Keratinocyte (primary cell): Measurements from ENCODE around the gene OPN1MW2. TPM values are rescaled to one million over a fixed set of nuclear protein-coding genes. Genes with fewer than 3 reads are reported as not detected.
"Not testable (repeated sequence)": the region's sequence is repeated elsewhere in the genome, so short reads cannot be mapped to it uniquely, and the experiment has no call there.

Experiments
- DNase-seq: peaks from one replicate; pipeline ENCODE4 v3.0.0-alpha.2; 2011; ENCODE audit warnings: low read depth, missing footprints, low spot score
- FAIRE-seq: peaks from 2 replicates; lab custom pipeline; 2011; peaks lifted over from hg19 to GRCh38; lab: Jason Lieb, UNC
- H2AFZ ChIP-seq: 2 replicates; pipeline ENCODE4 v1.6.0; 2012; ENCODE audit warnings: low read length, control low read depth, inconsistent platforms; ENCODE audit not compliant: control insufficient read depth
- H3K27ac ChIP-seq: 2 replicates; pipeline ENCODE4 v1.5.1; 2011; ENCODE audit warnings: low read length; ENCODE audit not compliant: control insufficient read depth, insufficient read depth
- H3K27me3 ChIP-seq: 3 replicates; pipeline ENCODE4 v1.6.0; 2011; ENCODE audit warnings: low read length; ENCODE audit not compliant: control insufficient read depth, insufficient read depth; ENCODE audit errors: extremely low read depth
- H3K36me3 ChIP-seq, 2 experiments: 2 replicates in 1 of 2; 3 replicates in 1 of 2; pipeline ENCODE4 v1.5.1; 2011; ENCODE audit warnings: low read length in 2 of 2, mild to moderate bottlenecking in 1 of 2; ENCODE audit not compliant: control insufficient read depth in 2 of 2, insufficient read depth in 2 of 2; ENCODE audit errors: extremely low read depth in 1 of 2
- H3K4me1 ChIP-seq: 3 replicates; pipeline ENCODE4 v1.5.1; 2011; ENCODE audit warnings: low read length; ENCODE audit not compliant: control insufficient read depth, insufficient read depth; ENCODE audit errors: extremely low read depth
- H3K4me2 ChIP-seq: 3 replicates; pipeline ENCODE4 v1.6.0; 2011; ENCODE audit warnings: low read depth, low read length; ENCODE audit not compliant: control insufficient read depth, insufficient read depth; ENCODE audit errors: extremely low read depth
- H3K4me3 ChIP-seq, 3 experiments: fragments of 200-600 bp in 1 of 3; sonication (generic) in 1 of 3; 2 replicates in 2 of 3; 3 replicates in 1 of 3; pipeline ENCODE4 v1.5.1; 2011 to 2016; ENCODE audit warnings: low read length in 3 of 3, mild to moderate bottlenecking in 3 of 3, control low read depth in 2 of 3, inconsistent platforms in 1 of 3, low read depth in 1 of 3, mixed read lengths in 1 of 3, mixed run types in 1 of 3, moderate library complexity in 1 of 3; ENCODE audit not compliant: control insufficient read depth in 2 of 3, insufficient read depth in 2 of 3; ENCODE audit errors: extremely low read depth in 1 of 3
- H3K79me2 ChIP-seq: 2 replicates; pipeline ENCODE4 v1.6.0; 2012; ENCODE audit warnings: low read length; ENCODE audit not compliant: control insufficient read depth, insufficient read depth
- H3K9ac ChIP-seq: 3 replicates; pipeline ENCODE4 v1.6.0; 2011; ENCODE audit warnings: low read length; ENCODE audit not compliant: control insufficient read depth, insufficient read depth; ENCODE audit errors: extremely low read depth
- H3K9me1 ChIP-seq: 3 replicates; pipeline ENCODE4 v1.6.0; 2011; ENCODE audit warnings: low read length; ENCODE audit not compliant: control insufficient read depth, insufficient read depth; ENCODE audit errors: extremely low read depth
- H3K9me3 ChIP-seq: 2 replicates; pipeline ENCODE4 v1.5.1; 2012; ENCODE audit warnings: low read depth, low read length; ENCODE audit not compliant: control insufficient read depth
- H4K20me1 ChIP-seq: 3 replicates; pipeline ENCODE4 v1.6.0; 2011; ENCODE audit warnings: low read length; ENCODE audit not compliant: control insufficient read depth, insufficient read depth; ENCODE audit errors: extremely low read depth
- dilution Hi-C: fragments of 300-500 bp; cut with MboI; formaldehyde crosslinking; loops from one replicate; pipeline ENCODE4 v1.7.0; 2020; ENCODE audit warnings: low sequenced_read_pairs; ENCODE audit not compliant: extremely low pct_ligation_motif_present
- polyA plus RNA-seq, 5 experiments: library from polyadenylated mRNA; depleted of rRNA in 3 of 5; stranded (reverse) in 3 of 5; stranded (forward) in 1 of 5; unstranded in 1 of 5; fragments of >200 nt; gene quantifications; 1 replicate in 1 of 5; 2 replicates in 3 of 5; 3 replicates in 1 of 5; pipeline versions ENCODE4 v1.2.1 to v1.2.3, GENCODE V29; 2011 to 2012; ENCODE audit warnings: missing spikeins in 2 of 5, low read depth in 1 of 5, low replicate concordance in 1 of 5

OPN1MW2 gene
- polyA plus RNA-seq, 1 donor (not counting 4 experiments of a cell fraction or from before 2014, with no cell fraction given), result not detected

DNA sequence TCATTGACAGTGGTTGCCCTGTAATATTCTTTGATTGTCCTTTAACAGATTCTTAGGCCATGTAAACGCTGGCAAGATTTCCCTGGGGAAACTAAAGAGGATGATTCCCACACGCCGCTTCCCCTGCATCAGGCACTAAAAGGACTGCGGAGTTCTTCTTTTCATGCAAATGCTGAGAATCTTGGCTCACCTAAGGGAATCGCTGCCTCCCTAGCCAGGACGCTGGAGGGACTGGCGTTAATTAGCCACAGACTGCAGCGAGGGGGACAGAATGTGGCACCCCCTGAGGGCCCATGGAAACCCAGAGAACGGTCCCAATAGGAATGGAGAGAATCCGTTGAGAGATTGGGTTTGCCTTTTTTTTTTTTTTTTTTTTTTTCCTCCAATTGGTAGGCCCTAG is 8.1 kb upstream of the OPN1MW2 start:
- H3K4me3 ChIP-seq, H3K9ac ChIP-seq, DNase-seq, FAIRE-seq, dilution Hi-C loops, H2AFZ ChIP-seq, H3K4me1 ChIP-seq, H3K27ac ChIP-seq, H3K4me2 ChIP-seq, H3K9me1 ChIP-seq, H4K20me1 ChIP-seq, H3K79me2 ChIP-seq, H3K36me3 ChIP-seq, H3K9me3 ChIP-seq, H3K27me3 ChIP-seq: not testable (repeated sequence)

DNA sequence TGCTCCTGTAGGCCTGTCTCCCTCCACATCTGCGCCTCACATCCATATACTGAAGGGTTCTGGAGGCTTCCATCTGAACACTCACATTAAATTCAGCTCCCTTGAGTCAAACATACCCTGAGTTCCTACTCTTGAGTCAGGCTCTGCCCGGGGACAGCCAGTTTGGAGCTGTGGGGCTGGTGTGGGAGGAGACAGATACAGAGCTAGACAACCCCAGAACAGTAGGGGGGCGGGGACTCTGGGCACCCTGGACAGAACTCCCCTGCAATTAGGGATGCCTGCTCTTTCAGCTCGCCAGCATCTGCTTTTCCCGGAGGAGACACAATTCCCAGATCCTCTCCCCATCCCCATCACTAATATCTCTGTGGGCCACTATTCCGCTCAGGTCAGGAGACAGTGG is 5.7 kb downstream of the OPN1MW2 start:
- DNase-seq, H3K36me3 ChIP-seq, H3K4me3 ChIP-seq, FAIRE-seq, H3K4me2 ChIP-seq, H3K79me2 ChIP-seq, H3K27me3 ChIP-seq, H3K9ac ChIP-seq, dilution Hi-C loops, H3K27ac ChIP-seq, H3K9me1 ChIP-seq, H3K9me3 ChIP-seq, H2AFZ ChIP-seq, H4K20me1 ChIP-seq, H3K4me1 ChIP-seq: not testable (repeated sequence)

DNA sequence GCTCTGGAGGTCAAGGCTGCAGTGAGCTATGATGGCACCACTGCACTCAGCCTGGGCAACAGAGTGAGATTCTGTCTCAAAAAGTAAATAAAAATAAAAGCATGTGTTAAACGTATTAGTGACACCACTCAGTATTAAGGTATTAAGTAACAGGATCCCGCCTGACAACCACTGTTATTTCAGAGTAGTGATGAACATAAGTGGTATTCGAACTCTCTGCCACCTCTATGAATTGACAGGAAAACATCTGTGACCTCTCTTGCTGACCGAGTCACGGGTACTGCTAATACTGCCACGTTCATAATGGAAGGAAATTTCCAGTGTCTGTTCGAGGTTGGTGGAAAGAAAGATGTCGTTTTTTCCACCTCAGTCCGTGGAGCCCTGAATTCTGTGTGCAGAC is 7.2 kb downstream of the OPN1MW2 start:
- H3K4me3 ChIP-seq, H3K9me1 ChIP-seq, H4K20me1 ChIP-seq, DNase-seq, H2AFZ ChIP-seq, H3K4me1 ChIP-seq, H3K9ac ChIP-seq, dilution Hi-C loops, H3K79me2 ChIP-seq, H3K9me3 ChIP-seq, H3K27ac ChIP-seq, FAIRE-seq, H3K4me2 ChIP-seq, H3K27me3 ChIP-seq, H3K36me3 ChIP-seq: not testable (repeated sequence)

GRCh38 chrX:154231443-154231842 is 11.9 kb downstream of the OPN1MW2 start:
- H3K27ac ChIP-seq, H3K4me1 ChIP-seq, H2AFZ ChIP-seq, H3K79me2 ChIP-seq, H3K27me3 ChIP-seq, H3K9me3 ChIP-seq, H4K20me1 ChIP-seq, FAIRE-seq, H3K4me2 ChIP-seq, H3K36me3 ChIP-seq, H3K9me1 ChIP-seq, DNase-seq, dilution Hi-C loops, H3K4me3 ChIP-seq, H3K9ac ChIP-seq: not testable (repeated sequence)

GRCh38 chrX:154233620-154234019 is 14.1 kb downstream of the OPN1MW2 start:
- H3K27ac ChIP-seq, H3K9ac ChIP-seq, H3K4me2 ChIP-seq, H3K4me3 ChIP-seq, H3K36me3 ChIP-seq, H3K79me2 ChIP-seq, DNase-seq, H3K9me1 ChIP-seq, FAIRE-seq, H2AFZ ChIP-seq, H3K9me3 ChIP-seq, H3K4me1 ChIP-seq, H4K20me1 ChIP-seq, dilution Hi-C loops, H3K27me3 ChIP-seq: not testable (repeated sequence)
